HAP-1 (cell line): ENCODE results near the gene NUDT3.
A peak's percentile ranks its signal among the peaks of the same experiment; 100 is the strongest.

Source experiments
- DNase-seq, 2 experiments: peaks; one replicate each; pipeline ENCODE4 v3.0.0-alpha.2; 2016 to 2020; ENCODE audit warnings: low spot score in 2 of 2
- H3K27me3 ChIP-seq: fragments of 250-450 bp; sonication (Bioruptor Pico); 2 replicates; pipeline ENCODE4 v1.5.1; 2020; ENCODE audit warnings: low read depth, mild to moderate bottlenecking, moderate library complexity
- H3K36me3 ChIP-seq: fragments of 250-450 bp; sonication (Bioruptor Pico); replicated peaks from 2 replicates; pipeline ENCODE4 v1.5.1; 2020; ENCODE audit warnings: mild to moderate bottlenecking
- H3K4me1 ChIP-seq: fragments of 250-450 bp; sonication (Bioruptor Pico); 2 replicates; pipeline ENCODE4 v1.5.1; 2020; ENCODE audit warnings: mild to moderate bottlenecking
- H3K4me3 ChIP-seq: fragments of 250-450 bp; sonication (Bioruptor Pico); 2 replicates; pipeline ENCODE4 v1.5.1; 2020; ENCODE audit warnings: mild to moderate bottlenecking, moderate library complexity
- H3K9me3 ChIP-seq: fragments of 250-450 bp; sonication (Bioruptor Pico); 2 replicates; pipeline ENCODE4 v1.5.1; 2020; ENCODE audit warnings: mild to moderate bottlenecking, moderate library complexity
- in situ Hi-C: fragments of 300-500 bp; cut with MboI; formaldehyde crosslinking; loops from 3 replicates; pipeline ENCODE4 v1.14.3; 2020; ENCODE audit warnings: low sequenced_read_pairs, inconsistent platforms, mixed read lengths

The NUDT3 gene

DNA sequence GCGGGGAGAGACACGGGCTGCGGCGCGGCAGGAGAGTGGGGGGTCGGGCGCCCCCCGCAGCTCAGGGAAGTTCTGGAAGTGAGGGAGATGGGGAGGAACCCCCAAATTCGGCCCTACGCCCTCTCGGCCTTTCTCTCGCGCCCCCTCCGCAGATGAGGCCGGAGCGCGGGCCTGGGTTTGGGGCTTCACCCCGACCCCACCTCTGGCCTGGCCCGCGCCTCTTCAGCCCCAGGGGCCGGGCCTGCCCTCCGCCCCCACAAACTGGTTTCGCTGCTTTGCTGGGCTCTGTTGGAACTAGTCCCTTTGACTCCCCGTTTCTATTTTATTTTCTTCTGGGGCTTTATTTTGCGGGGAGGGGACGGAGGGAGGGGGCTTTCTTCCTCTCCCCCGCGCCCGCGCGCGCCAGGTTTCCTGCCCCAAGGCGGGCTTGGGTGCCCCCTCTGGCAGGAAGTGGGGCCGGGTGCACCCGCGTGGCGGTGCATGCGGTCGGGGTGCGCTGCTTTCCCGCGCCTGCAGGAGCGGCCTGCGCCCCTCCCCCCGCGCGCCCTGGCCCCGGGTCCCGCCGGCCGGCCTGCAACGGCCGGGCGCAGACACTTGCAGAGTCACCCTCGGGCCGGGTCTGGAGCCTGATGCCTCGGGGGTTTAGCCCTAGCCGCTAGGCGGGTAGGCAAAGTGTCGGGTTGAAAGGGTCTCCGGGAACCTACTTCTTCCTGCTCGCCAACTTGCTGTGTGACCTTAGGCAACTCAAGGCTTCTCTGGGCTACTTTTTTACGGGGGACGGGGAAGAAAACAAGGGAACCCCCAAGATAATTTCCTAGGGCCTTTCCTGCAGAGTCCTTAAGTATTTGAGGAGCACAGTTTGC lies 154.5 kb downstream of the NUDT3 start:
- H3K4me3 ChIP-seq = peak overlapping the region; percentile 81
- H3K9me3 ChIP-seq = no peaks in the 10 kb centered on the region
- peaks cover 48% of the 10 kb centered on the region for H3K36me3 ChIP-seq
- peak; percentile 32 to 77 for DNase-seq
- H3K27me3 ChIP-seq = no peaks in the 10 kb centered on the region
- peaks cover 13% of the 10 kb centered on the region for H3K4me1 ChIP-seq
- in situ Hi-C loops = no loop called here

DNA sequence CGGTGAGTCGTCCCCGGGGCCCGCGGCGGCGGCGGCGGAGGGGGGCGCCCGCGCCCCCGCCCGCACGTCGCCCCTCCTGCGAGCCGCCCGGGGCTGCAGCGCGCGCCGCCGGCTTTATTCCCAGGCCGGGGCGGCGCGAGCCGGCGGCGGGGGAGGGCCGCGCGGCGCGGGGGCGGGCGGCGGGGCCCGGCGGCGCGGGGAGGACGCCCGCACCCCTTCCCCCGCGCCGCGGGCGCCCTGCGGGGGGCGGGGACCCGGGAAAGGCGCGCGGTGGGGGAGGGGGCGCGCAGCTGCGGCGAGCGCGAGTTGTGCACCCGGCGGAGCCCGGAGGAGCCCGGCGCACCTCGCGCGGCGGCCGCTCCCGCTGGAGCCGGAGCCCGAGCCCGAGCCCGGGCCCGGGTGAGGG lies 155.2 kb downstream of the NUDT3 start:
- H3K9me3 ChIP-seq = no peaks in the 10 kb centered on the region
- H3K4me1 ChIP-seq = peaks cover 13% of the 10 kb centered on the region
- DNase-seq = peak in 1 of 2 experiments; percentile 57
- H3K27me3 ChIP-seq = no peaks in the 10 kb centered on the region
- in situ Hi-C loops = no loop called here
- peaks cover 42% of the 10 kb centered on the region for H3K36me3 ChIP-seq
- peak overlapping the region; percentile 91 for H3K4me3 ChIP-seq

DNA sequence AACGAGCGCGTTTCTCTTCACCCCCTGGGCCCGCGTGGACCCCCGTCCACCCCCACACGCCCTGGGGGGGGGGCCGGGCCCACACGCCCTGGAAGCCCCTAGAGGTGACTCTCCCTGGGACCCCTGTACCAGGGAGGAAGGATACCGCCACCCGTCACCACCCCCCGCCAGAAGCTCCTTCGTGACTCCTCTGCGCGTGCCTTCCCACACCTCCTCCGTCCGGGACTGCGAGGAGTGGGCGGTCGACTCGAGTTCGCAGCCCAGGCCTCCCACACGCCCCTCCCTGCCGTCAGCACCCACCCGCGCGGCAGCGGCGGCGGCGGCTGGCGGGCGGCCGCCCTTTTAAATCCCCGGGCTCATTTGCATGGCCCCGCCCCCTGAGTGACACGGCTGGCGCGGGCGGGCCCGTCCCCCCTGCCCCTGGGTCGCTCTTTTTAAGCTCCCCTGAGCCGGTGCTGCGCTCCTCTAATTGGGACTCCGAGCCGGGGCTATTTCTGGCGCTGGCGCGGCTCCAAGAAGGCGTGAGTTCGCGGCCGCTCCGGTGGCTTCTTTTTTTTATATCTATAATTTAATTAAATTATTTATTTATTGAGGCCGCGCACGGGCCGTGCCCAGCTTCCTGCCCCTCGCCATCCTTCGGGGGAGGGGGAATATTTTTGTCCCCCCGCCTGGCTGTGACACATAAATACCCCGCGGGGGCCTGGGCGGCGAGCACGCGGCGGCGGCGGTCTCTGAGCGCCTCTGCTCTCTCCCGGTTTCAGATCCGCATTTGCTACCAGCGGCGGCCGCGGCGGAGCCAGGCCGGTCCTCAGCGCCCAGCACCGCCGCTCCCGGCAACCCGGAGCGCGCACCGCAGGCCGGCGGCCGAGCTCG lies 155.8 kb downstream of the NUDT3 start, which contains the start of gene HMGA1:
Gene HMGA1, plus strand, starts transcription at position 431 of the 873 bp plus-strand sequence. CDS start 3,908 bp downstream, outside the sequence.
- peaks cover 13% of the 10 kb centered on the region for H3K4me1 ChIP-seq

DNA sequence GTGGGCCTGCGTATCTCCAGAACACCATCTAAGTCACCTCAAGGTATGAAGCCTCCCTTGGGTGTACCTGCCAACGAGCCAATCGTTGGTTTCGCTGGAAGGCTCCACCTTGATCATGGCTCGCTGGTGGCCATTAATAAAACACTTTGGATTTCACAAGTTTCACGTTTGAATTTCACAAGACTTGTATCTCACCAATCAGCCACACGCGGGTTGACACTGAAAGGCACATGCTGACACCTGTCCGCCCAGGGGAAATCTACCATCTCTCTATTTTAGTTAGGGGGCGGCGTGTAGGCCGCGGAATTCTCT lies 156.4 kb downstream of the NUDT3 start:
- Histone ChIP-seq H3K27me3 (no peaks in the 10 kb centered on the region), H3K36me3 (peaks cover 29% of the 10 kb centered on the region), H3K9me3 (no peaks in the 10 kb centered on the region), H3K4me3 (peak overlapping the region; percentile 91), H3K4me1 (peaks cover 13% of the 10 kb centered on the region)
- in situ Hi-C loops = no loop called here
- no peak for DNase-seq

More for the DNA sequence above, 155.8 kb downstream of the NUDT3 start, which contains the start of gene HMGA1:
- no peaks in the 10 kb centered on the region for H3K9me3 ChIP-seq
- peak; percentile 91 to 94 for DNase-seq
- H3K36me3 ChIP-seq = peaks cover 35% of the 10 kb centered on the region
- in situ Hi-C loops = no loop called here
- H3K4me3 ChIP-seq = peak within 1 kb of the TSS; percentile 91
- no peaks in the 10 kb centered on the region for H3K27me3 ChIP-seq

DNA sequence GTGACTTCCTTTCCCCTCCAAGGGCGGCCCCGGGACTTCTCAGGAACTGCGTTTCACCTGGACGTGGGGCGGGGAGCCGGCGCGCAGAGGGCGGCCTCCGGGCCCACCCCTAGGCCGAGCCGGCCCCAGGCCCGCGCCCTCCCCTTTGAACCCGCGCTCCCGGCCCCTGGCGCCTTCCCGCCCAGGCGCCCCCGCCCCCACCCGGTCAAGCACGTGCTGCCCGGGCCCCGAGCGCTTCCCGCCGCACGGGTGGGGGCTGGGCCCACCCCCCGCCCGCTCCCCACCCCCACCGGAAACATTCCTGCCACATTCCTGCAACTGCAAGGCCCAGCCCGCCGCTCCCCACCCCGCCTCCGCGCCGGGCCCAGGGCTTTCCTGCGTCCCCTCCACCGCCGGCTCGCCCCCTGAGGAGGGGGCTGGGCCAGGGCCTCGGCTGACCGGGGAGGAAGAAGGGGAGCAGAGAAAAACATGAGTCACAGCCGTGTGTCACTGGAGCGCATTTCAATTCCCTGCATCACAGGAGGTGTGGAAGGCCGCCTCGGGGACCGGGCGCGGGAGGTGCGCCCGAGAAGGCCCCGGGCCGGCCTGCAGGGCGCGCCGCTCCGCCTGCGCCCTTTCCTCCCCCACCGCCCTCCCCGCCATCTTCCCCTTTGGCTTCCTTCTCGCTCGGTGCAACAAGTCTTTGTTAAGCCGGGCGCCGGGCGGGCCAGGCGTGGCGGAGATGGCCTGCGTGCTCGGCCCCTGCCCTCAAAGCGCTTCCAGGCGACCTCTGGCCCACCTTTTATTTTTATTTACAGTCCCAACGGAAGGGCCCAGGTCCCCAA lies 156.9 kb downstream of the NUDT3 start:
- peaks cover 13% of the 10 kb centered on the region for H3K4me1 ChIP-seq
- H3K4me3 ChIP-seq = no peak overlapping the region
- no peaks in the 10 kb centered on the region for H3K27me3 ChIP-seq
- peaks cover 24% of the 10 kb centered on the region for H3K36me3 ChIP-seq
- in situ Hi-C loops = no loop called here
- DNase-seq = no peak
- H3K9me3 ChIP-seq = no peaks in the 10 kb centered on the region

DNA sequence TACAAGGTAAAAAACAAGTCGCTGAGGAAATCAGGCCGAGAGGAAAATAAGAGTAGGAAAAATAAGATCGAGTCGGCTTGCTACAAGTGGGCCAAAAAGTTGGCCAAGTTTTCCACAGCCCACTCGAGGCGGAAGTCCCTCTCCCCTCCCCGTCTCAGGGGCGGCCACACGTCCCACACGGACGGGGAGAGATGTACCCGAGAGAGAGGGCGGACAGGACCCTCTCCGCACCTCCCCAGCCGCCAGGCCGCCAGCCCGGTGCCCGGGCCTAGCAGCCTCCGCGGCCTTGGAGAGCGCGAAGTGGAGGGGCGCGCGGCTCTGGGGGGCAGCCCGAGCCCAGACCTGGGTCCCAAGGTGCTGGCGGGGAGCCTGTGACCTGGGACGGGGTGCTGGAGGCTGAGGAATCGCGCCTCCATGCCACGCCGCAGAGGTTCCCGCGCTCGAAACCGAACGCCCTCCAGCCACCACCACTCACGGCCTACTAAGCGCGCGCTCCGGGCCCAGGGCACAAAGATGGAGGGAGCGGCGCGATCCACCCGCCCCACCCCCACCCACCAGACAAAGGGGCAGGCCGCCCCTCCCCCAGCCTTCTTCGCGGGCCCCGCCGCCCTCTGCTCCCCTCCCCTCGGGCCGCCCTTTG lies 157.7 kb downstream of the NUDT3 start:
- no peaks in the 10 kb centered on the region for H3K9me3 ChIP-seq
- H3K4me3 ChIP-seq = no peak overlapping the region
- no peaks in the 10 kb centered on the region for H3K27me3 ChIP-seq
- peaks cover 16% of the 10 kb centered on the region for H3K36me3 ChIP-seq
- H3K4me1 ChIP-seq = peaks cover 13% of the 10 kb centered on the region
- no peak for DNase-seq
- in situ Hi-C loops = no loop called here

DNA sequence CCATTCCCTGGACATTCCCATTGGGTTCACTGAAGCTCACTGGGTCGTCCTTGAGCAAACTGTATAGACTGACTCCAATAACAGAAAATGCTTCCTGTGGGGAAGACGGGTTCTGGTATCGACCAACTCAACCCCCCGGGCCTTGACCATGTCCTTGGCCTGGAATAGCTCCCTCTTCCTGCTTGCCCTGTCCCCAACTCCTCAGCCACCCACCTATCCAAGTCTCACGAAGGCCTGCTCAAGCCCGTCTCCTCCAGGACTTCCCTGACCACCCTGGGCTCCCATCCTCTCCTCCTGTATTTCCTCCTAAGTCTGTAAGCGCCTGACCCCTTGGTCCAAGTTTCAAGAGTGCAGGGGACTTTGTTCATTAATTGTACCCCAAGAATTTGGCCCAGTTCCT lies 158.6 kb downstream of the NUDT3 start:
- no peak overlapping the region for H3K4me3 ChIP-seq
- peaks cover 12% of the 10 kb centered on the region for H3K4me1 ChIP-seq

DNA sequence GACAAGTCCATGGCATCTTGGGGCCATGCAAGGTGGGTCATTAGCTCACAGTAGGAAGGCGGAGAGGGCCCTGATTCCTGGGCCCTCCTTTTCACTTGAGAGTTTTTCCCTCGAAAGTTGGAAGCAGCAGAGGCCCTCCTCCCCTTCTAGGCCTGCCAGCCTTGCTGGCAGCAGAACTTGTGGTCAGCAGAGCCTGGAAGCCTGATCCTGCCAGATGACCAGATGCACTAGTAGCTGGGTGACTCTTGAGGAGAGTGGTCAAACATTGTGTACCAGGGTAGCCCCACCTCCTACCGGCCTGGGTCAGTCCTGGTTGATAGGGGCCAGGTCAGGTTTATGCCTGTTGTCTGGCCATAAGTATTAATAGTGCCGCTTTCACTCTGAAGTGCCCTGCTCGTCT lies 159.6 kb downstream of the NUDT3 start:
- peaks cover 3% of the 10 kb centered on the region for H3K36me3 ChIP-seq
- in situ Hi-C loops = no loop called here
- H3K9me3 ChIP-seq = no peaks in the 10 kb centered on the region
- H3K4me3 ChIP-seq = no peak overlapping the region
- H3K4me1 ChIP-seq = peaks cover 5% of the 10 kb centered on the region; the same call in 1 of the 2 replicates
- DNase-seq = no peak
- no peaks in the 10 kb centered on the region for H3K27me3 ChIP-seq

More for the DNA sequence above, 158.6 kb downstream of the NUDT3 start:
- no peak for DNase-seq
- in situ Hi-C loops = no loop called here
- Histone ChIP-seq H3K36me3 (peaks cover 9% of the 10 kb centered on the region), H3K27me3 (no peaks in the 10 kb centered on the region), H3K9me3 (no peaks in the 10 kb centered on the region)

DNA sequence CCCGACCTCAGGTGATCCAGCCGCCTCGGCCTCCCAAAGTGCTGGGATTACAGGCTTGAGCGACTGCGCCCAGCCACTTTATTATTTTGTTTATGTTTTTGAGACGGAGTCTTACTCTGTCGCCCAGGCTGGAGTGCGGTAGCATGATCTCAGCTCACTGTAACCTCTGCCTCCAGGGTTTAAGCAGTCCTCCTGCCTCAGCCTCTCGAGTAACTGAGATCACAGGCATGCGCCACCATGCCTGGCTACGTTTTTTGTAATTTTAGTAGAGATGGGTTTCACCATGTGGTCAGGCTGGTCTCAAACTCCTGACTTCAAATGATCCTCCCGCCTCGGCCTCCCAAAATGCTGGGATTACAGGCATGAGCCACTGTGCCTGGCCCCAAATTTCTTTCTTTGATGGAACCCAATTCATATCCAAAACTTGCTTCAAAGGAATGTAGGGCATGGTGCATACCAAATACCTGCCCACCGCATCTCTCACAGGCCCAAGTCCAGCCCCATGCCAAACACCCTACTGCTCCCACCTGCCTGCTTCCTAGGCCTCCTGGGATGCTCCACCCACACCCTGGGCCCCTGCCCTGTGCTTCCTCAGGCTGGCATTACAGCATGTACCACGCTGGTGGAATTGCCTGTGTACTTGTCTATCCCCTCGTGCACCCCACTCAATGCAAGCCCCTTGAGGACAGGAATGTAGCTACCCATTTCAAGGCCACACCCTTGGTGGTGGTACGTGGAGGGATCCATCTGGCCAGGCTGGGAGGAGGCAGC lies 160.7 kb downstream of the NUDT3 start:
- H3K9me3 ChIP-seq = no peaks in the 10 kb centered on the region
- in situ Hi-C loops = no loop called here
- H3K4me3 ChIP-seq = no peak overlapping the region
- no peaks in the 10 kb centered on the region for H3K36me3 ChIP-seq
- peaks cover 5% of the 10 kb centered on the region; the same call in 1 of the 2 replicates for H3K4me1 ChIP-seq
- H3K27me3 ChIP-seq = no peaks in the 10 kb centered on the region
- DNase-seq = no peak

DNA sequence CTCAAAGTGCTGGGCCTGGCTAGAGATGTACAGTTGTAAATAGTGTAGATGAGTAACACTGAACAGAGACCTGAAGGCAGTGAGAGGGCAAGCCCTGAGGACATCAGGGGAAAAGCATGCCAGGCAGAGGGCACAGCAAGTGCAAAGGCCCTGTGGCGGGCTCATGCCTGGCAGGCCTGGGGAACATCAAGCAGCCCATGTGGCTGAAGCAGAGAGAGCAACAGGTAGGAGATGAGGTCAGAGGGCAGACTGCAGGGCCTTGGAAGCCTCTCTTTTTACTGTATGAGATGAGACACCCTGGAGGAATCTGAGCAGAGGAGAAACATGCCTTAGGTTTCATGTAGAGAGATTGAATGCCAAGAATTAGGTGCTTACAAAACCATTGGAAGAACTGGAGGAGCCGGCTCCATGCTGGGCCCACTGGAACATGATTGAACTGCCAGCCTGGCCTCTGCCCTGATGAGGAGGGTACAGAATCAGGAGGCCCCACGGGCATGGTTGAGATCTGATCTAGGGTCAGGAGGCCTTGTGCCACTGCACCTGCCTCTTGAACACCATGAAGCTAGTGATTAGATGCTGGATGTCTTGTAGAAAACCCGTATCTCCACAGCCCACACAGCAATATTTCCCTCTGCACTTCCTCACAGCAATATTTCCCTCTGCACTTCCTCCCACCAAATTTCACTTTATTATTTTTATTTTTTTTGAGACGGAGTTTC lies 161.7 kb downstream of the NUDT3 start:
- H3K27me3 ChIP-seq = no peaks in the 10 kb centered on the region
- H3K9me3 ChIP-seq = no peaks in the 10 kb centered on the region
- H3K4me1 ChIP-seq = no peaks in the 10 kb centered on the region
- DNase-seq = no peak
- in situ Hi-C loops = no loop called here
- H3K36me3 ChIP-seq = no peaks in the 10 kb centered on the region
- no peak overlapping the region for H3K4me3 ChIP-seq

DNA sequence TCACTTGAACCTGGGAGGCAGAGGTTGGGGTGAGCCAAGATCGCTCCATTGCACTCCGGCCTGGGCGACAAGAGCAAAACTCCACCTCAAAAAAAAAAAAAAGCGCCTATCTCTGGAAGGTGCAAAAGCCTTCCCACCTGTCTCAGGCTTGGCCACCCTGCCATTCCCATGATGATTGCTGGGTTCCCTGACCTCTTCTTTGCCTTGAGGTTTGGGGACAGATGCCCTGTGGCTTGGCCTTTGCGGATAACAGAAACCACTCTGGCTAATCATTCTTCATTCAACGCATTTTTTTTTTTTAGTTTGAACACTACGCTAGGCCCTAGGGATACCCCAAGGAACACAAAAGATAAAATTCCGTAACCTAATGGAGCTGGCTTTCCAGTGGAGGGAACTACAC lies 162.6 kb downstream of the NUDT3 start:
- no peaks in the 10 kb centered on the region for H3K36me3 ChIP-seq
- DNase-seq = no peak
- H3K9me3 ChIP-seq = no peaks in the 10 kb centered on the region
- in situ Hi-C loops = no loop called here
- no peaks in the 10 kb centered on the region for H3K4me1 ChIP-seq
- H3K27me3 ChIP-seq = no peaks in the 10 kb centered on the region
- H3K4me3 ChIP-seq = no peak overlapping the region
